GM19455 (cell line): ENCODE data around the gene RPL38.
A peak's percentile ranks its signal among the peaks of the same experiment; 100 is the strongest.

Experiments
- ATAC-seq: cut with Tn5 transposase; IDR thresholded peaks from one replicate; pipeline ENCODE4 v1.9.1; 2021; ENCODE audit not compliant: unreplicated experiment

The RPL38 gene

DNA sequence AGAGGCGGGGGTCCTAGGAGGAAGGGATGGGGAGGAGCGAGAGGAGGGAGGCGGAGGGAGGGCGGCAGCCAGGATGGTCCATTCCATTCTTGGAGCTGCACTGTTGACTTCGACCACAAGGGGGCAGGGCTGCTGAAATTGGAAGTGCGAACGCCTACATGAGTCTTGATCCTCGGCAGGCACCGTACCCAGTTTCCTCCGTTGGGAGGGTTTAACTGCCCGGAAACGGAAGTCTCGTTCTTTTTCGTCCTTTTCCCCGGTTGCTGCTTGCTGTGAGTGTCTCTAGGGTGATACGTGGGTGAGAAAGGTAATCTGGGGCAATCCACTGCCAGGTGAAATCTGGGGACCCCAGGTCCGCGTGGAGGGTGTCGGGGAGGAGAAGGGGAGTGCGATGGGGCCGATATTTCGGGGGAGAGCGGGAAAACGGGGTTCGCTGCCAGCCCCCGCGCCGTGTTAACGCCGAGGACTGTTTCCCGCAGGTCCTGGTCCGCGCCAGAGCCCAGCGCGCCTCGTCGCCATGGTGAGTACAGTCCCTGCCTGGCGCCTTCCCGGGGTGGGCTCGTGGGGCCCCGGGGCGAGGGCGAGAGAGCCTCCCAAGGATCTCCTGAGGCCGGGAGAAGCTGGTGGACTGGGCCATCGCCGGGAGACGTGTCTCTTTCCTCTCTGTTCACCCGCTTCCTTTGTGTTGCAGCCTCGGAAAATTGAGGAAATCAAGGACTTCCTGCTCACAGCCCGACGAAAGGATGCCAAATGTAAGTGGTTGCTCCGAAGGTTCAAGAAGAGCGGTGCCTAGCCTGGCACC lies at the start of gene RPL38:
Gene RPL38 (plus strand): TSS at position 240 of the 802 bp plus-strand sequence. CDS start 278 bp downstream, at position 518.
- peak; percentile 65 for ATAC-seq

DNA sequence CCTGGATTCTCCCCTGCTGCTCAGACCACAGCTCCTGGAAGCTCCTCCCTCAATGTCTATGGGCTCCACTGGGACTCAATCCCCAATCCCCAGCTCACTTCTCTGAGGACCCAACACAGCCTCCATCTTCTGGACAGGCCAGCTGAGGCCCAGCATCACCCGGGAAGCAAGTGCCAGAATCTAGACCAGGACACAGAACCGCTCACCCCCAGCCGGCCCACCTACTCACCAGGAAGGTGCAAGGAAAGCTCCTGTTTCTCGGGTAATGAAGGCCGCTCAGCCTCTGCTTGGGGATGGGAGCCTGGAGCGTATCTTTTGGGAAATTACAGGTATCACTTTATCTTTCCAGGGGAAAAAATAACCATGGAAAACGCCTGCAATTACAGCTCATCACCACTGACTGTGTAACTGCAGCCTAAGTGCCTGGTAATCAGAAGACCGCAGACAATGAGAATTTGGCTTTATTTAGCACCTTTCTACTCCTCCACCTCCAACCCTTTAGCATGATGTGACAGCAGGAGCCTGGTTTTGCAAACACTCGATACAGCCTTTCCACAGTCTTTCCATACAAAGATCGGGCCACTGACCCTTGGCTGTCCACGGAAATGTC lies 49.6 kb upstream of the RPL38 start:
- no peak for ATAC-seq

DNA sequence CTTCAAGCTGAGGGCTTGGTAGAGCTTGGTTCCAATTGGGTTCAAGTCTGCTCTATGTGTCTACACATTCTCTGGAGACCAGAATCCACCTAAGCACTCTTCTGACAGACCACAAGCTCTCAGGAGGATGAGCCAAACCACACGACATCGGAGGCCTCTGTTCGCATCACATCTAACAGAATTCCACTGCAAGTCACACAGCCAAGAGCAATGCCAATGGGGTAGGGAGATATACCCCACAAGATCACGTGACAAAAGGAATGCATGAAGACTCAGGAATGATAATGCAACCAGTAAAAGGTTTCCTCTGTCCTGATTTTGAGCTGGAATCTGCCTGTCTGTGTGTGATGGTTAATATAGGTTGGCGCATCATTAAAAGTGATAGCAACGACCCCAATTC lies 46.6 kb upstream of the RPL38 start:
- no peak for ATAC-seq

DNA sequence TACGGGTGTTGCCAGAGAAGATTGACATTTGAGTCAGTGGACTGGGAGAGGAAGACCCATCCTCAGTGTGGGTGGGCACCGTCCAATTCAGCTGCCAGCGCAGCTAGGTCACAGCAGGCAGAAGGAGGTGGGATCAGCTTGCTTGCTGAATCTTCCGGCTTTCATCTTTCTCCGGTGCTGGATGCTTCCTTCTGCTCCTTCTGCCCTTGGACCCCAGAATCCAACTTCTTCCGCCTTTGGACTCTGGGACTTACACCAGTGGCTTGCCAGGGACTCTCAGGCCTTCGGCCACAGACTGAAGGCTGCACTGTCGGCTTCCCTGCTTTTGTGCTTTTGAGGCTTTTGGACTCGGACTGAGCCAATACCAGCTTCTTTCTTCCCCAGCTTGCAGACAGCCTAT lies 46.1 kb upstream of the RPL38 start:
- ATAC-seq: no peak

DNA sequence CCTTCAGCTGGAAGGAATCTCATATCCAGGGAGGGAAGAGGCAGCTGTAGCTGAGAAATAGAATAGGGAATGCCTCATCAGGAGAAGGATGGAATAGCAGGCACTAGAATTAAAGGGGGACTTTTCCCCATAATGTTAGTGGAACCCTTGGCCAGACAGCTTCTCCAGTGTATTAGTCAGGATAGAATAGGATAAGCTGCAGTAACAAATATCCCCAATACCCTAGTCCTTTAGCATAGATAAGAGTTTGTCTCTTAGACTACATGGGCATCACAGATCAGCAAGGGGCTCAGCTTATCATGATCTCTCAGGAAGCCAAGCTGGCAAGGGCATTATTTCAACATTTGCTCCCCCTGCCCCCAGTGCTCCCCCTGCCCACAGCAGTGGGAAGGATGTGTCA lies 44.7 kb upstream of the RPL38 start:
- ATAC-seq: no peak

DNA sequence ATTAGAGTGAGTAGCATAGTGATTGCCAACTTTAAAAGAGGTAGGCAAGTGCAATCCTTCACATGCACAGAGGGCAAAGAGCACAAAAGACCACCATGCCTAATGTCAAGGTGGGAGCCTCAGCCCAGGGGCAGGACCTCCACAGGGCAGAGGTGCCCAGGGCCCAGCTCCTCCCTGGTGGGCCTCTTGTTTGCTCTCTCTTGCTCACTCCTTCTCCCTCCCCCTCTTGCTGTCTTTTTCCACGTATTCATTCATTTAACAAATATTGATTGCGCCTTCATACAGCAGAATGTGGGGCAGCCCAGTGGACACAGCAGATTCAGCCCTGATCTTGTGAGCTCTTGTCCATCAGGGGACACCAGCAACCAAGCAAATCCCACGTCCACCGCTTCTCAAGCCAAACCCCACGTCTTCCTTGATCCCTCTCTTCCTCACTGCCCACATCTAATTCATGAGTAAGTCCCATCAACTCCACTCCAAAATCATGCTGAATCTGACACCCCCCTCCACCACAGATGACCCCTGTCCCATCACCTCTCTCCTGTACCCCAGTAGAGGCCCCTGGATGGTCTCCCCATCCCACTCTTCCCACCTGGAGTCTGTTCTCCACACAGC lies 44.1 kb upstream of the RPL38 start:
- ATAC-seq: no peak

DNA sequence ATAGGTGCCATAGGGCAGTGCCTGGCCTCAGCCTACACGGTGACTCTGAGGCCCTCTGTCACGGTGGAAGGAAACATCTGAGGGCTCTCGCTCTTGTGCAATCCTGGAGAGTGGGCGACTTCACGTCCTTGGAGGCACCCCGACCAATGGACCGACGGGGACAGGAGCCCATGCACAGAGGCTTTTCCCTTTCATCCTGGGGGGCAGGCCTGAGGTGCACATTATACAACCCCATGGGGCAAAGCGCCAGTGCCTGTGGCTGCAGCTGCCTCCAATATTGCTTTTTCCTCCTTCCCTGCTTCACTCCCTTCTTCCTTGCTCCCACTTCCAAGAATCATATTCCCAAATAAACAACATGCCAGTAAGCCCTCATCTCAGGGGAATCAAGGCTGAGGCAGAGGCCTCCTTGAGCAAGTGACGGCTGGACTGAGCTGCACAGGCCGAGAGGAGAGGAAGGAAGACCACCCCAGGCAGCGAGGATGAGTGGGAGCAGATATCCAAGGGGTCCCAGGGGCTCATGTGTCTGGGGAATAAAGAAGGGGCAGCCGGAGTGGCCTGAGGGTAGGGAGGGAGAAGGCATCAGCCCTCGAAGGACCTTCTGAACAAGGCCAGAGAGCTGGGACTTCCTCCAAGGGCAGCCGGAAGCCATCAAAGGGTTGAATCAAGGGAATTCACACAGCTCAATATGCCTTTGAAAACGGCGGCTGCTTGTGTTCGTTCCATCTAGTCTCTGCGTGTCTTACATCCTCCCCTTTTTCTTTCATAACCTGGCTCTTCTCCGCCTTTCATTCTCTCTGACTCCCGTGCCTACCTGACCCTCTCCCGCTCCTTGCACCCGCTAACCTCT lies 42.6 kb upstream of the RPL38 start:
- ATAC-seq: no peak

DNA sequence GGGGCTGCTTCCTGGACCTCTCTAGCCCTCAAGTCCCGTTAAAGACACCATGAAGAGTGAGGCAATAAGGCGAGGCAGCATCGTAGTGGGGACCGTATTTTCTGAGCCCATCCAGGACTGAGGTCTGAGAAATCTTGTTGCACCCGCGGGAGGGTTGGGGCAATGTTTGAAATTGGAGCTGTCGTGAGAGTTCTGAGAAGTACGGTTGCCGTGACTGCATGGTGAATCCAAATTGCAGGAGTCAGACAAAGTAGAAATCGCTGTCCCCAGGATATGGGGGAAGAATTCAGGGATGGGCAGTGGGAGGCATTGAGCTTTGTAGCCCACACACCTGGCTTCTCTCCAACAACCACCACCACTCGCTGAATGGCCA lies 42.0 kb upstream of the RPL38 start:
- no peak for ATAC-seq

DNA sequence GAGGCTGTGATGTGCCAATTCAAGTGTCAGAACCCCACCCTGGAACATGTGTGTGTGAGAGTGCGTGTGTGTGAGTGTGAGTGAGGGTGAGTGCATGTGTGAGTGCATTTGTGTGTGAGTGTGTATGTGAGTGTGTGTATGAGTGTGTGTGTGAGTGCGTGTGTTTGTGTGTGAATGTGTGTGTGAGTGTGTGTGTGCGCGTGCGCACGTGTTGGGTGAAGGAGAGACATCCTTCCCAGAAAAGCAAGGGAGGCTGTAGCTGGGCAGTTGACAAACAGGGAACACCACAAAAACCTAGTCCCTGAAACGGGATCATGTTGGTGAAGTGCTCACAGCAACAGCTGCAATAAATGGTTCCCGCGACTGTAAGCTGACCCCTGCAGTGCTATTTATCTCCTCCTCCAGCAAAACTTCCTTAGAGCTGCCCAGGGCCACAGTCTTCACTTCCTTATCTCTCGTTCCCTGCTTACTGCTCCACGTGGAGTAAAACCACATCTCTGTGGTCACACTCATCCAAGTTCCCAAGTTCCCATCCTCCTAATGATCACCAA lies 40.1 kb upstream of the RPL38 start:
- ATAC-seq: no peak

DNA sequence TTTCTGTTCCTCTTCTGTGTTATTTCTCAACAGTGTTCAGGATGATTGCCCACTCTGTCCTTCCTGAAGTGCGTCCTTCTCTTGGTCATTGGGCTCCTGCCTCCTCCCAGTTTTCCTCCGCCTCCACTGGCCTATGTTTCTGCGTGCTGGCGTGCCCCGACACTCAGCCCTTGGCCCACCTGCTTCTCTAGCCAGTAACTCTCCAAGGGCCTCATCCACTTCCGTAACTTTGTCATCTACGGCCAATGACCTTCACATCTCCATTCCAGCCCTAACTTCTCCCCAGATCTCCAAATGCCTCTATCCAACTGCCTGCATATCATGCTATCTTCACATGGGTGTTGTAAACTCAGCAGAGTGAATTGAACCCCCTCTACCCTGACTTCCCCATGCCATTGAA lies 39.6 kb upstream of the RPL38 start:
- no peak for ATAC-seq

DNA sequence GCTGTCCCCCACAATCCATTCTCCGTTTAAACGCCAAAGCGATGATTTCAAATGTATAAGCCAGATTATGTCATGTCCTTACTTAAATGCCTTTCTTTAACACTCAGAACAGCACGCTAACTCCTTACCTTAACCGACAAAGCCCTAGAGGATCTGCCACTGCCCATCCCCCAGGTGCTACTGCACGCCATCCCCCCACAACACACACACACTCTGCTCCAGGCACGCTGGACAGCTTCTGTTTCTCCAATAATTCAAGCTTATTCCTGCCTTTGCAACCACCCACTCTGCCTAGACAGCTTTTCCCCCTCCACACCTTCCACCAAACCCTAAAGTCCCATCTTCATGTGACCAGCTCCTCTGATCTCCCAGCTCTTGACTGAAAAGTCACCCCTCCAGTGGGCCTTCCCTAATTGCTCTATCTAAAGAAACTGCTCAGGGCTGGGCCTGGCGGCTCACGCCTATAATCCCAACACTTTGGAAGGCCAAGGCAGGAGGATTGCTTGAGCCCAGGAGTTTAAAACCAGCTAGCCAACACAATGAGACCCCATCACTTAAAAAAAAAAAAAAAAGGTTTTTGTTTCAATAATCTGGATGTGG lies 38.9 kb upstream of the RPL38 start:
- no peak for ATAC-seq

DNA sequence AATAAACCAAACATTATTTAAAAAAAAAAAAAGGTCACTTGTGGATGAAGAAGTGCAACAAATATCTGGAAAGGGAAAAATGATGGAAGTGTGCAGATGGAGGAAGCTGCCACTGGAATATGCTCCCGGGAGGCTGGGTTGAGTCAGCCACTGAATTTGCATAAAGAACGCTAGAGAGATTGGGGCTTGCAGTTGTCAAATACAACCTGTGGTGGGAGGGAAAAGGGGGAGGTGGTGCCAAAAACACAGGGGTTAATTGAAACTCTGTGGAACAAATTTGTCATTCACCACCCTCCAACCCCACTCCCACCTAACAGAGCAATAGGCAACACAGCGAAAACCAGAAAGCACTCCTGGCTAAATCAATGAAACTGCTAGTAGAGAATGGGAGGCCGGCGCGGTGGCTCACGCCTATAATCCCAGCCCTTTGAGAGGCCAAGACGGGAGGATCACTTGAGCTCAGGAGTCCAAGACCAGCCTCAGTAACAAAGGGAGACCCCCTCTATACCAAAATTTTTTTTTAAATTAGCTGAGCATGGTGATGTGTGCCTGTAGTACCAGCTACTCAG lies 37.6 kb upstream of the RPL38 start:
- ATAC-seq: no peak

DNA sequence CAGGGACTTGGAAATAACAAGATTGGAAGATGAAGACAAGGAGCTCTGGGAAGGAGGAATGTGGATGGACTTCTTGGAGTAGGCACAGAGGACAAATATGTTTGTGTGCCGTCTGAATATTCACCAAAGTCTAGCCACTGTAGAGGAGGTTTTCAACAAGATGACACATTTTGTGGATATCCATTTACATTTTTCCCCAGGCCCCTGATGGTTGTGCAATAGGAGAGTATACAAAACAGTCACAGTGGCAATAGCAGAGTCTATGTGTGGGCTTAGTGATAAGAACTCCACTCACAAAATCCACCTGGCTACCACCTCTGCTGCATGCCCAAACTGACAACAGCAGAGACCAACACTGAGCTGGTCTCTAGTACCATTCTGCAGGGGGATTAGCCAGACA lies 32.6 kb upstream of the RPL38 start:
- ATAC-seq: no peak

DNA sequence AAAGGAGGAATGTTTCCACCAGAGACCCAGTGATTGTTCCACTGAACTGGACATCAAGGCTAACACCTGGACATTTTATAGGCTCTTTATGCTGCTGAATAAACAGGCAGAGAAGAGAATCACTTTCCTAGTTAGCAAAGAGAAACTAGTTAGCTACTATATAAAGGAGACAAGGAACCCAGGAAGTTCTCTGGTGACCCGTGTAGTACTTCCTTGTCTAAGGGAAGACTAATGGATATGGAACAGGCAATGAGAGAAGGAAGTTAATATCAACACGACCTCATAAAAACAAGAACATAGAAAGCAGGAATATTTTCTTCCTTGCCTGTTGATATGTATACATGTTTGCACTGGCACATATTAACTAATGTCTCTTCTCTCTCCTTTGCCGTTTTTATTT lies 30.8 kb upstream of the RPL38 start:
- no peak for ATAC-seq

DNA sequence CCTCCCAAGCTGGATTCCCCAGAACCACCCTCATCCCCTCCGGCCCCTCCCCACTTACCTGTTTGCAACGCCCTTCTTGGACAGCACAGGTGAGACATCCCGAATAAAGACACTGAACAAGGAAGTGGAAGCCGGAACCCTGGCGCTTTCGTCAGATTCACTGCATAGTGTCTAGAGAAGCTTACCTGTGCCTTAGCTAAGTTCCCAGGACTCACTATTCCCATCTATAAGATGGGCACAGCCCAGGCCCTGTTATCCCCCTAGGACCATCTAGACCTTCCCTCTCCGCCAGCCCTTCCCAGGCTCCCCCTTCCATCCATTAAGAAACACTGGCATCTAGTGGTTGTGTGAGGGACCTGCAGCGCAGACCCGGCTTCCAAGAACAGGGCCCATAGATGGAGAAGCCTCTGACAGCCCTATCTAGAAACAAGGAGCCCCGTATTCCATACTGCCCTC lies 26.9 kb upstream of the RPL38 start:
- no peak for ATAC-seq

DNA sequence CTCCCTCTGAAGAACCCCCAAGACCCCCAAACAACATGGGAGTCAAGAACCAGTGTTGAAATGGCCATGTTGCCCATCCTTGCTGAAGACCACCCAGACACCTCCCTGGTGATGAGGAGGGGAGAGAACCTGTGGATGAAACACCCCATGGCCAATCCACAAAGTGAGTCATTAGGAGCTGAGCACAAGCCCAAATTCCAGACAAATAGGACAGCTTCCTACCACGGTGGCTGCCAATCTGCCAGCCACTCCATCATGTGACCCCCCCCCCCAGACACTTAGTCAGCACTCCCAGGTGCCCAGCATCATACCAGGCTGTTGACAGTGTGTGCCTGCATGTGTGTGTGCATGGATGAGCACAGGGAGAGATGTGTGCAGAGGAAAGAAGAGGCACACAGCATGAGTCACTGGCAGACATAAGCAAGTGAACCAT lies 26.4 kb upstream of the RPL38 start:
- no peak for ATAC-seq

DNA sequence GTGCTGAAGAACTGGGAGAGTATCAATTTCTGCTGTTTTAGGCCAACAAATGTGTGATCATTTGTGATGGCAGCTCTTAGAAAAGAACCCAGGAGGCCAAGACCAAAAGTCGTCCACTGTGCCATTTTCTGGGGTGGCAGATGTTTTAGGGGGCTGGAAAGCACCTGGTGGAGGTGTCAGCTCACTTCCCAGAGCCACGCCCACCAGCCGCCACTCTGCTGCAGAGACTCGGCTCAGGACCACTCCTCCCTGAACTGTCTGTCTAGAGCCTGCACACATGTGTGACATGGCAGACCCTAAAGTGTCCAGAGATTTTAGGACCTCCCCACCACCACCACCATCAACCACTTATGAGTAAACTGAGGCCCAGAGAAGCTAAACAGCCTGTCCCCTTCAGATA lies 23.9 kb upstream of the RPL38 start:
- no peak for ATAC-seq

DNA sequence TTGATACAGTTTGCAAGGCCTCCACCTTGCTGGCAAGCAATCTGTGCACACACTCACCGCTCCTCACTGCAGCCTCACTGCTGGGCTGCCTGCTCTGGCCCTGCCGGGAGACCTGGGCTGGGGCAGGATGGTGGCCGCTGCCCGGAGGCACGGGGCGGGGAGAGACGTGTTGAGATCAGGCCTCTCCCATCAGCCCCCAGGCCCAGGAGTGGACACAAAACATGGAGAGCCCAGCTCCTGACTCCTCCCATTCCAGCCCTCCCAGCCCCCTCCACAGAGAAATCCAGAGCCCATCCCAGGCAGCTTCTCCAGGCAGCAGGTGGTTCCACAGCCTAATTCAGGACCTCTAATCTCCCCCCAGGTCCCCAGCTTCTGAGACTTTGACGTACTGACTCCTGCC lies 23.1 kb upstream of the RPL38 start:
- no peak for ATAC-seq

DNA sequence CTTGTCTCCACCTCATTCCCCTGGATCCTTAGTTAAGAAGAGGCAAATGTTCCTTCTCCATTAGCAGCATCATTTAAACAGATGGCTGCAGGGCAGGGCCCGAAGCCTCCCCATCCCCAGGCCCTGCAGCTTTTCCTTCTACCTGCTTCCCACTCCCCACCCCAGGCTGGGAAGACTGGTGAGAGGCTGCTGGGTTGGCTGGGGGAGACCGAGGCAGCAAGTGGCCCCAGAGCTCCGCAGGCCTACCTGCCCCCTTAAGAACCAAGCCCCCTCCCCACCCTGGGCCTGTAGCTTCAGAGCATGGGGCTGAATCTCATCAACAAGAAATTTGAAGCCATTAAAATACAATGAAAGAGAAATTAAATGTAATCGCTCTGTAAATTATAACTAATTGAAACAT lies 22.1 kb upstream of the RPL38 start:
- ATAC-seq: no peak

DNA sequence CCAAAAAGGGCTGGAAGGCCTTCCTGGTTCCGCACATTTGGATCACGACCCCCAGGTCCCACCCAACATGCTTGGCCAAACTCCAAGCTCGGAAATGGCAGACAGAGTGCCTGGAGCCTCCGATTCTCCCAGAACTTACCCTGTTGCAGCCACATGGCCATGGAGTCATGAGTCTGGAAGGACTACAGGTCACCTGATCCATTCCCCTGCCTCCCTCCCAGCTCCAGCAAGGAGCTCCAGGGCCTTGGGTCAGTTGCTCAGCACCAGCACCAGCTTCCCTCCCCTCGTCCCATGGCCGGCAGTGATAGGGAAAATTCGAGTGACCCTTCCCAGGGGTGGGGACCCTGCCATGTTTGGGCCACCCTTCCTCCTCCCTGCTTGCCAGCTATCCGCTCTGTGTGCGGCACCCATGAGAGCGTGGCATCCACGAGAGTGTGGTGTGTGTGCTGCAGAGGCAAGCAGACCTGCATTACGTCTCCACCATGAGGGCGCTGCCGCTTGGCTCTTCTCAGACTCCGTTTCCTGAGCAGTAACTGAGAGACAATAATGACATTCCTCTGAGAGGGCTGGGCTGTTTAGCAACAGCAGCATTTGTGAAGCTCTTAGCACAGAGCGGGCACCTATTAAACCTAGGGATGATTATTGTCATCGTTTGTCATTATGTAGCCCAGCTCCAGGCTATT lies 21.3 kb upstream of the RPL38 start:
- no peak for ATAC-seq
